WI38 (cell line): Measurements from ENCODE around the gene KIAA0825.

Experiments used
- H3K4me3 ChIP-seq: 2 replicates; pipeline ENCODE4 v1.5.1; 2011; ENCODE audit warnings: low read depth, mild to moderate bottlenecking, control low read depth, low read length
- TF ChIP-seq, protein P1 (sequence below): IDR thresholded peaks from 2 replicates; pipeline ENCODE4 v1.5.1; 2012; ENCODE audit warnings: low read depth, mild to moderate bottlenecking, control low read depth, low read length

The KIAA0825 gene

DNA sequence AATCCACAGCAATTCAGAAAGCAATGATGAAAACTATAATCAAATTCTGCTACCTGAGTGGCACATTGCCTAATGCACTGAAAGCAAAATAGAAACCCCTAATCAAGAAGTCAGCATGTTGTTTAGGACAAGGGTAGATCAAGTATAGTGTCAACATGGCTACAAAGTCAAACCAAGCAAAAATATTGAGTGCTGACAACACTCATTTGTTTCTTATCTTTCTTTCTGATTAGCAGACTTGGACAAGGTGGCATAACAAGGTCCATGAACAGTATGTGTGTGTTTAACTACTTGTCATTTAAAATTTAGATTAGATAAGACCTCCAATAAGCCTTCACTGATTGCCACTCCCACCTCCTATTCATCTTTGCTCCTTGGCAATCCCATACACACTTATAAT lies 332.4 kb downstream of the KIAA0825 start:
- TF ChIP-seq, protein P1, sequence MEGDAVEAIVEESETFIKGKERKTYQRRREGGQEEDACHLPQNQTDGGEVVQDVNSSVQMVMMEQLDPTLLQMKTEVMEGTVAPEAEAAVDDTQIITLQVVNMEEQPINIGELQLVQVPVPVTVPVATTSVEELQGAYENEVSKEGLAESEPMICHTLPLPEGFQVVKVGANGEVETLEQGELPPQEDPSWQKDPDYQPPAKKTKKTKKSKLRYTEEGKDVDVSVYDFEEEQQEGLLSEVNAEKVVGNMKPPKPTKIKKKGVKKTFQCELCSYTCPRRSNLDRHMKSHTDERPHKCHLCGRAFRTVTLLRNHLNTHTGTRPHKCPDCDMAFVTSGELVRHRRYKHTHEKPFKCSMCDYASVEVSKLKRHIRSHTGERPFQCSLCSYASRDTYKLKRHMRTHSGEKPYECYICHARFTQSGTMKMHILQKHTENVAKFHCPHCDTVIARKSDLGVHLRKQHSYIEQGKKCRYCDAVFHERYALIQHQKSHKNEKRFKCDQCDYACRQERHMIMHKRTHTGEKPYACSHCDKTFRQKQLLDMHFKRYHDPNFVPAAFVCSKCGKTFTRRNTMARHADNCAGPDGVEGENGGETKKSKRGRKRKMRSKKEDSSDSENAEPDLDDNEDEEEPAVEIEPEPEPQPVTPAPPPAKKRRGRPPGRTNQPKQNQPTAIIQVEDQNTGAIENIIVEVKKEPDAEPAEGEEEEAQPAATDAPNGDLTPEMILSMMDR, result no peak
- no peak overlapping the region for H3K4me3 ChIP-seq

DNA sequence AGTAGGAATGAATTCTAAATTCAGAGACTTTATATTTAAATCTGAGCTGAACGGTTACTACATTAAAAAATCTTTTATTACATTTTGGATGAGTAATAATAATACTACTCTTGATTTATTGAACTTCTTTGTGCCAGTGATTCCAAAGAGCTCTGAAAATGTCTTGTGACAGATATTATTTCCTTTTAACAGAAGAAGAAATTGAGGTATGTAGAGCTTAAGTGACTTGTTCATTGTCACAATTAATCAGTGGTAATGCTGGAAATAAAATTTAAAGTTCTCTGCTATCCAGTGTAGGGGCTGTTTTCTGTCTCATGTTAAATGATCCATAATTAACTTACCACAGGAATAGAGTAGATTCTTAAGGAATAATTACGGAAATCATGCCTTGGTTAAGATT lies 335.3 kb downstream of the KIAA0825 start:
- TF ChIP-seq, protein P1, result no peak
- H3K4me3 ChIP-seq, result no peak overlapping the region

DNA sequence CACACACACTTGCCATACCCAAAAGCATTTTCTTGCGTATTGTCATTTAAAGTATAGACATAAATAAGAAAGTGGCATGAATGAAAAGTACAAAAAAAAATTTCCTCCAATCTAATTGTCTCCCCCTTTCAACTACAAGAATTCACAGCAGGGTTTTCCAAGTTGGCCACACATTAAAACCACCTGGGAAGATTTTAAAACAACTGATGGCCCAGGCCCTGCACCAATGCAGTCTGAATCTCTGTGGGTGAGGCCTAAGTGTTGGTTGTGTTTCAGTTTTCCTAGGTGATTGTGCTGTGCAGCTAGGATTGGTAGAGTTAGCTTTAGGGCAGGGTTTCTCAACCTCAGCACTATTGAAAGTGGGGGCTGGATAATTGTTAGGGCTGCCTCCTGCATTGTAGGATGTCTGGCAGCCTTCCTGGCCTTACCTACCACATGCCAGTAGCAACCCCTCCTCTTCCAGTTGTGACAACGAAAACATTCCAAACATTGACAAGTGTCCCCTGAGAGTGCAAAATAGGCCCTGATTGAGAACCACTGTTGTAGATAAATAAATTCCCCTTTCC lies 337.1 kb downstream of the KIAA0825 start:
- H3K4me3 ChIP-seq, result no peak overlapping the region
- TF ChIP-seq, protein P1, result no peak

DNA sequence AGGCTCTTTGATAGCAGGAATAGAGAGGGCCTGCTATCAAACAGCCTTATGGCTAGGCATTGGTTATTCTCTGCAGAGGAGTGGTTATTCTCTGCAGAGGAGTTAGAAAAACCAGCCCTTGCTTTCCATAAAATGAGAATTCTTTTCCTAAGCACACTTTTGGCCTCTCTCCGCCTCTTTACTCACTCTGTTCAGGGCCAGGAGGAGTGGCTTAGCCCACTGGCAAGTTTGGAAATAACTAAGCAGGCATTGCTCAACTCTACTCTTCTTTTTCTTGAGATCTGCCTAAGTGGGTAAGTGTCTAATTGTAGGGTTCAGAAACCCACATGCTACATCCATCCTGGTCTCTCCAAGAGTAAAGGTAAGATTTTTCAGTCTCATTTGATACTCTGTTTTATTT lies 341.7 kb downstream of the KIAA0825 start:
- TF ChIP-seq, protein P1, result no peak
- H3K4me3 ChIP-seq, result no peak overlapping the region

DNA sequence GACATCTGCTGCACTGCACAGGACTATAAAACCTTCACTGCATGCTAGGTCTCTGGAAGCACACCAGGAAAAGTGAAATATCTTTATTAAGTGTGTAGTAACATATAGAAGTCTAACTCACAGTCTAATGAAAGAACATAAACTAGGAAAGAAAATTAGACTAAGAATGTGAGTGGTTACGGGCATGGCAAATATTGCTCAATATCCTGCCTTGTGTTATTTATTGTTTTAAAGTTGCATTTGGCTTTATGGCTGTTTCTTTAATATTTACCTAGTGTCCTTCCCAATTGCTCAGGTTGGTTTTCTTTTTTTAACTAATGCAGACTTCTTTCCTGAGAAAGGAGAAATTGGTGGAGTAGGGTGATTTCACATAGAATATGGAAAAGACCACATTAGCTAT lies 342.4 kb downstream of the KIAA0825 start:
- H3K4me3 ChIP-seq, result no peak overlapping the region
- TF ChIP-seq, protein P1, result no peak

DNA sequence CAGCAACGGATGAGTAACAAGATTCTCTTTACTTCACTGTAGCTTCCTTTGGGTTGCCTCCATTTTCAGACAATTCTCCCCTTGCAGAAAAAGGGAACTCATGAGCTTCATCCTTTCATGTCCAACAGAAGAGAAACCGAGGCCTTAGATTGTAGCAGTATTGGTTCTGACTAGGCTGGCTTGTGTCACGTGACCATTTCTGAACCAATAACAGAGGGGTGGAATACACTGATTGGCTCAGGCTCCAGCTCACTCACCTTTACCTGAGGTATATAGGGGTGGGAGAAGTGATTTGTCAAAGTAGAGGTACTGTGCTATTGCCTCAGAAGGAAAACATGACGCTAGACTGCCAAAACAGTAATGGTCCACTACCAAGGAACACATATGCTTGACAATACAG lies 343.7 kb downstream of the KIAA0825 start:
- H3K4me3 ChIP-seq, result no peak overlapping the region
- TF ChIP-seq, protein P1, result no peak

DNA sequence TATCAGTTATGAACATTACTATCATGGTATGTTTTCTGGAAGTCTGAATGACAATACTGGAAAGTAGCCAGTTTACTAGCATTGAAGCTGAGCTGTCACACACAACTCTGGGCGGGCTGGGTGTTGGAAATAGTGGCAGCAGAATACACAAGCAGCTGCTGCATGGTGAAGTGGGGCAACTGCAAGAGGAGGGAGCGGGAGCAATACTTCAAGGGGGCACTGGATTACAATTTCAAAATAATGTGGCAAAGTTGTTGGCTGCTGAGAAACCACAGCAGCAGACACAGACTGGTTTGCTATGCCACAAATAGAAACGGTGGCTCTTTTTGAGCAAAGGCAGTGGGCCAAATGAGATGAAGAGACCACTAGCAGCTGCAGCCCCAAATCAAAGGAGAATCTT lies 350.2 kb downstream of the KIAA0825 start:
- TF ChIP-seq, protein P1, result no peak
- no peak overlapping the region for H3K4me3 ChIP-seq
